Mesenchymal stem cell (in vitro differentiated cells and primary cell): ENCODE data around the gene SHISAL2A.
A peak's percentile ranks its signal among the peaks of the same experiment; 100 is the strongest.

Experiments
- DNase-seq: peaks from one replicate; pipeline ENCODE4 v3.0.0-alpha.2; 2013
- H2AFZ ChIP-seq: one replicate; pipeline ENCODE4 v1.6.1; 2013; ENCODE audit warnings: low read depth, mild to moderate bottlenecking, control low read depth, inconsistent platforms, low read length, moderate library complexity
- H2AK5ac ChIP-seq: 2 replicates; pipeline ENCODE4 v1.6.1; 2013; ENCODE audit warnings: low read length, moderate library complexity, mild to moderate bottlenecking, inconsistent platforms; ENCODE audit not compliant: severe bottlenecking
- H2BK120ac ChIP-seq: one replicate; pipeline ENCODE4 v1.6.1; 2013; ENCODE audit warnings: low read depth, mild to moderate bottlenecking, inconsistent platforms, low read length, moderate library complexity
- H2BK12ac ChIP-seq, 2 experiments: one replicate each; pipeline ENCODE4 v1.6.1; 2013; ENCODE audit warnings: inconsistent platforms in 2 of 2, low read length in 2 of 2, mild to moderate bottlenecking in 2 of 2, moderate library complexity in 2 of 2, control low read depth in 1 of 2
- H2BK15ac ChIP-seq: one replicate; pipeline ENCODE4 v1.6.1; 2013; ENCODE audit warnings: mild to moderate bottlenecking, low read depth, inconsistent platforms; ENCODE audit not compliant: poor library complexity, severe bottlenecking
- H2BK5ac ChIP-seq: 2 replicates; pipeline ENCODE4 v1.6.1; 2013; ENCODE audit warnings: low read depth, mild to moderate bottlenecking, low read length, control low read depth, inconsistent platforms; ENCODE audit not compliant: poor library complexity, severe bottlenecking
- H3K14ac ChIP-seq, 2 experiments: one replicate each; pipeline ENCODE4 v1.6.1; 2013; ENCODE audit warnings: inconsistent platforms in 2 of 2, low read length in 2 of 2, control low read depth in 1 of 2, mild to moderate bottlenecking in 1 of 2, moderate library complexity in 1 of 2
- H3K18ac ChIP-seq, 2 experiments: one replicate each; pipeline ENCODE4 v1.6.1; 2013; ENCODE audit warnings: inconsistent platforms in 2 of 2, low read length in 2 of 2, control low read depth in 1 of 2, low read depth in 1 of 2, mild to moderate bottlenecking in 1 of 2
- H3K23ac ChIP-seq, 2 experiments: one replicate each; pipeline ENCODE4 v1.6.1; 2013; ENCODE audit warnings: inconsistent platforms in 2 of 2, low read length in 2 of 2, mild to moderate bottlenecking in 2 of 2, moderate library complexity in 2 of 2, control low read depth in 1 of 2
- H3K27ac ChIP-seq: 2 replicates; pipeline ENCODE4 v1.5.1; 2013; ENCODE audit warnings: mild to moderate bottlenecking, moderate library complexity, low read length, control low read depth, inconsistent platforms; ENCODE audit not compliant: poor library complexity, severe bottlenecking
- H3K27me3 ChIP-seq, 2 experiments: 2 replicates each; pipeline versions ENCODE4 v1.6.1 to v1.7.0; 2013; ENCODE audit warnings: low read length in 2 of 2, mild to moderate bottlenecking in 2 of 2, moderate library complexity in 2 of 2, control low read depth in 1 of 2, inconsistent platforms in 1 of 2; ENCODE audit not compliant: control insufficient read depth in 1 of 2, insufficient read depth in 1 of 2
- H3K36me3 ChIP-seq, 2 experiments: 2 replicates each; pipeline versions ENCODE4 v1.6.1 to v1.7.0; 2013; ENCODE audit warnings: low read length in 2 of 2, control low read depth in 1 of 2, inconsistent platforms in 1 of 2, low read depth in 1 of 2, mild to moderate bottlenecking in 1 of 2; ENCODE audit not compliant: insufficient read depth in 2 of 2, control insufficient read depth in 1 of 2
- H3K4ac ChIP-seq, 2 experiments: one replicate each; pipeline ENCODE4 v1.6.1; 2013; ENCODE audit warnings: inconsistent platforms in 2 of 2, low read length in 2 of 2, mild to moderate bottlenecking in 2 of 2, moderate library complexity in 2 of 2, control low read depth in 1 of 2, low read depth in 1 of 2
- H3K4me1 ChIP-seq: 2 replicates; pipeline ENCODE4 v1.6.1; 2013; ENCODE audit warnings: low read depth, low read length, control low read depth; ENCODE audit not compliant: control insufficient read depth, insufficient read depth
- H3K4me2 ChIP-seq: 2 replicates; pipeline ENCODE4 v1.6.1; 2013; ENCODE audit warnings: low read length, mild to moderate bottlenecking, inconsistent platforms; ENCODE audit not compliant: poor library complexity, severe bottlenecking
- H3K4me3 ChIP-seq, 2 experiments: 2 replicates each; pipeline versions ENCODE4 v1.5.1 to v1.7.0; 2013; ENCODE audit warnings: low read length in 2 of 2, mild to moderate bottlenecking in 2 of 2, control low read depth in 1 of 2, low read depth in 1 of 2; ENCODE audit not compliant: insufficient read depth in 1 of 2
- H3K79me1 ChIP-seq: replicated peaks from 2 replicates; pipeline ENCODE4 v1.6.1; 2013; ENCODE audit warnings: mild to moderate bottlenecking, control low read depth, low read length, inconsistent platforms; ENCODE audit not compliant: poor library complexity, severe bottlenecking
- H3K9ac ChIP-seq: 2 replicates; pipeline ENCODE4 v1.7.0; 2013; ENCODE audit warnings: mild to moderate bottlenecking, low read length, moderate library complexity
- H3K9me3 ChIP-seq: 2 replicates; pipeline ENCODE4 v1.7.0; 2013; ENCODE audit warnings: mild to moderate bottlenecking, low read length; ENCODE audit not compliant: control insufficient read depth
- H4K8ac ChIP-seq: one replicate; pipeline ENCODE4 v1.6.1; 2013; ENCODE audit warnings: inconsistent platforms, mild to moderate bottlenecking, low read length, moderate library complexity
- H4K91ac ChIP-seq: one replicate; pipeline ENCODE4 v1.6.1; 2013; ENCODE audit warnings: mild to moderate bottlenecking, low read length, inconsistent platforms
- whole genome bisulfite sequencing: methylation state at CpG from one replicate; pipeline ENCODE4 v1.1.7; 2013; ENCODE audit warnings: mixed read lengths; 5-methylcytosine and 5-hydroxymethylcytosine counted together

The SHISAL2A gene

DNA sequence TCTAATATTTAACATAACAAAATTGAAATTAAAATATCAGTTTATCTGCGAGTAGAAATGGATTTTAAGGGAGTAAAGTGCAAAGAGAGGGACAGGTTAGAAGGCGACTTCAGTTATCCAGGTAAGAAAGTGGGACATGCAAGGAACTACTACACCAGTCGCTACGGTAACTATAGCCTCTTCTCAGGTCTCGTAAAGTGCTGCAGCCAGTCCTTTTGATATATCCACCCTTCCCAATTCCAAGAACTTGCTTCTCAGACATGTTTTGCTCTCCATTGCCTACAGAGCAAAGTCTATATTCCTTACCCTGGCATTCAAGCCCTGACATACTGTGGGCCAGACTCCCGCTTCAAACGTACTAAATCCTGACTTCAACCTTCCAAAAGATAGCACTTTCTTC, 62.7 kb downstream of the SHISAL2A start:
- H2BK12ac ChIP-seq, result no peak overlapping the region
- H3K4me2 ChIP-seq, result no peak overlapping the region
- H2BK5ac ChIP-seq, result no peak overlapping the region
- 97% methylated on average over 7 of the region's 7 CpGs for WGBS
- H4K91ac ChIP-seq, result no peak overlapping the region
- DNase-seq, result no peak
- no peak overlapping the region for H3K18ac ChIP-seq
- H3K4ac ChIP-seq, result no peak overlapping the region
- no peak overlapping the region for H4K8ac ChIP-seq
- H3K79me1 ChIP-seq, result peaks cover 24% of the 10 kb centered on the region
- no peak overlapping the region for H2BK120ac ChIP-seq
- H3K4me1 ChIP-seq, result peaks cover 6% of the 10 kb centered on the region
- H2BK15ac ChIP-seq, result no peak overlapping the region
- peaks cover 20 to 25% of the 10 kb centered on the region in 2 experiments for H3K36me3 ChIP-seq
- no peak overlapping the region for H3K14ac ChIP-seq
- no peak overlapping the region for H3K23ac ChIP-seq
- H3K4me3 ChIP-seq, result no peak overlapping the region
- H2AK5ac ChIP-seq, result no peak overlapping the region
- H3K27ac ChIP-seq, result no peak overlapping the region
- H3K9ac ChIP-seq, result no peak overlapping the region
- no peaks in the 10 kb centered on the region for H3K9me3 ChIP-seq
- H2AFZ ChIP-seq, result no peak overlapping the region
- no peaks in the 10 kb centered on the region for H3K27me3 ChIP-seq

DNA sequence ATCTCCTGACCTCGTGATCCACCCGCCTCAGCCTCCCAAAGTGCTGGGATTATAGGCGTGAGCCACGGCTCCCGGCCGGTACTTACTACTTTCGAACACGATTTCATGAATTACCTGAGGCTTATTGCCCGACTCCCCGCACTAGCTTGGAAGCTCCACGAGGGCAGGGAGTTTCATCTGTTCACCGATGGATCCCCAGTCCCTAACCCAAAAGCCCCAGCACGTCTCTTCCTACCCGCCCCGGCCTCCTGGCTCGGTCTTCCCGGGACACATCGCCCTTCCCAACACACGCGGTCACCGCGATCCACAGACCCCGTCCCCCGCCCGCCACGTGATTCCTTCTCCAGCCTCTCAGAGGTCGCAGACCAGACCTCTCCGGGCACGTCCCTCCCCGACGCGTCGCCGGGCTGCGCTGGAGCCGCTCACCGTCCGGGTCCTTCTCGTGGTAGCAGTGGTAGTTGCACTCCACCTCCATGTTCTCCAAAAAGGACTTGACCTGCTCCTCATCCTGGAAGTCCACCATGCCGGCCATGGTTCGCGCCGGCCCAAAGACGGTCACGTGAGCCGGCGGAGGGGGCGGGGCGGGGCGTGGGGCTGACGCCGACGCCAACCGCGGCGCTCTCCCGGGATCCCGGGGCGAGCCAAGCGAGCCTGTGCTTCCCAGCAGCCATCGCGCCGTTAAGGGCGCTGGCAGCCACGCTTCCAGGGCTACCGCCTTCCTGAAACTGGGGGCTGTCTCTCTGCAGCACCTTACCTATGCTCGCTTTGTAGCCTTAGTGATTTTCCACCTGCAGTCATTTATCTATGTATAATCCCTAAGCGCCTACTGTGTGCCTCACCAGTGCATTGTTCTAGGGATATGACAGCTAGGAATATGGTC, 65.1 kb downstream of the SHISAL2A start, which contains the start of gene COA7:
Gene COA7, minus strand, starts transcription at position 553 of the 880 bp plus-strand sequence. Its CDS starts 21 bp downstream, at position 532.
- 3% methylated on average over 67 of the region's 68 CpGs for WGBS
- peaks cover 2 to 4% of the 10 kb centered on the region in 2 experiments for H3K36me3 ChIP-seq
- peak within 1 kb of the TSS in 1 of 2 experiments; percentile 99 for H3K14ac ChIP-seq
- no peaks in the 10 kb centered on the region for H3K9me3 ChIP-seq
- peak within 1 kb of the TSS; percentile 85 to 97 for H3K4me3 ChIP-seq
- H3K4me2 ChIP-seq, result peak within 1 kb of the TSS; percentile 90
- peak within 1 kb of the TSS; percentile 14 for H2BK5ac ChIP-seq
- H3K27ac ChIP-seq, result peak within 1 kb of the TSS; percentile 14
- DNase-seq, result peak; percentile 83
- peak within 1 kb of the TSS; percentile 93 for H3K9ac ChIP-seq
- peak within 1 kb of the TSS; percentile 26 for H2BK15ac ChIP-seq
- peak within 1 kb of the TSS; percentile 50 for H2BK120ac ChIP-seq
- peak within 1 kb of the TSS in 1 of 2 experiments; percentile 99 for H3K23ac ChIP-seq
- no peaks in the 10 kb centered on the region for H3K27me3 ChIP-seq
- H3K18ac ChIP-seq, result peak within 1 kb of the TSS; percentile 81 to 99
- peak within 1 kb of the TSS; percentile 99 for H4K91ac ChIP-seq
- H3K79me1 ChIP-seq, result peaks cover 16% of the 10 kb centered on the region
- peak within 1 kb of the TSS; percentile 76 to 97 for H3K4ac ChIP-seq
- peak within 1 kb of the TSS; percentile 99 for H2AFZ ChIP-seq
- H2BK12ac ChIP-seq, result peak within 1 kb of the TSS; percentile 71
- H2AK5ac ChIP-seq, result peak within 1 kb of the TSS; percentile 61
- H3K4me1 ChIP-seq, result peaks cover 6% of the 10 kb centered on the region
- H4K8ac ChIP-seq, result peak within 1 kb of the TSS; percentile 97

DNA sequence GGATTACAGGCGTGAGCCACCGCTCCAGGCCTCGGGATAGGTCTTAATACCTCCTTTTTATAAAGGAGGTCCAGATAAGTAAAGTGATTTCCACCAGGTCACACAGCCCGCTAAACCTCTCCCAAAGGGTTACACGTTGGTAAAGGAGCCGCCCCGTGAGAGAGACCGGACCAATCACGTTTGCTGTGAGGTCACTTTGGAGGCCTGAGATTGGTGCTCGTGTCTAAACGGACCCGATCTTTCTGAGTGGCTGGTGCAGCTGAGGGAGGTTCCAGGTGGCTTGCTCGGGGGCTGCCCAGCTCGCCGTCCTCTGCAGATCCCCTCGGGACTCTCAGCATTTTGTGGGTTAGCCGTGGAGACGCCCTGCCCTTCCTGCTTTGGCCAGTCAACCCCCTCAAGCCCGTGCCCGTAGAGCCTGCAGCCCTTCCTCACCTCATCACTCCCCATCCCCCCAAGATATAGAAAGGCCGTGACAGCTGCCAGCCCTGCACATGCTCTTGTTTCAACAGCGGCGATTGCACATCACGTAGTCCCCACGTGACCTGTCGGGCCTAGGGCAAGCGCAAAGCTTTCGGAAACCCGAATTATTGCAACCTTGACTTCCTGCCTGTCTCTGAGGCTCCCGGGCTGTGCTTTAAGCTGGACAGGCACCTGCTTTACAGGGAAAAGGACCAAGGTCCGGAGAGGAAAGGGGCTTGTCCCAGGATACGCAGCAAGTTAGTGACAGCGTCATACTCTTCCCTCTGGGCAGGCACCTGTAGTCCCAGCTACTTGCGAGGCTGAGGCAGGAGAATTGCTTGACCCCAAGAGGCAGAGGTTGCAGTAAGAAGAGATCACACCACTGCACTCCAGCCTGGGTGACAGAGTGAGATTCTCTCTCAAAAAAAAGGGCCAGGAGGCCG, 70.2 kb downstream of the SHISAL2A start:
- peak overlapping the region; percentile 77 for H3K9ac ChIP-seq
- peak overlapping the region; percentile 86 for H4K8ac ChIP-seq
- peak overlapping the region; percentile 32 for H3K27ac ChIP-seq
- H3K4me2 ChIP-seq, result peak overlapping the region; percentile 84
- 6% methylated on average over 35 of the region's 35 CpGs for WGBS
- peak; percentile 95 for DNase-seq
- H3K4ac ChIP-seq, result no peak overlapping the region
- H3K36me3 ChIP-seq, result no peaks in the 10 kb centered on the region
- H4K91ac ChIP-seq, result no peak overlapping the region
- no peak overlapping the region for H3K14ac ChIP-seq
- H2BK5ac ChIP-seq, result no peak overlapping the region
- H3K79me1 ChIP-seq, result no peaks in the 10 kb centered on the region
- peak overlapping the region; percentile 83 for H2AFZ ChIP-seq
- H3K27me3 ChIP-seq, result no peaks in the 10 kb centered on the region
- peak overlapping the region in 1 of 2 experiments; percentile 61 for H3K18ac ChIP-seq
- no peak overlapping the region for H2BK120ac ChIP-seq
- peaks cover 4% of the 10 kb centered on the region for H3K4me1 ChIP-seq
- no peak overlapping the region for H2BK12ac ChIP-seq
- H2BK15ac ChIP-seq, result no peak overlapping the region
- H3K4me3 ChIP-seq, result peak overlapping the region; percentile 66 to 74
- no peak overlapping the region for H2AK5ac ChIP-seq
- no peaks in the 10 kb centered on the region for H3K9me3 ChIP-seq
- H3K23ac ChIP-seq, result no peak overlapping the region
